ENCODE results near the gene DGKB.

DGKB gene

DNA sequence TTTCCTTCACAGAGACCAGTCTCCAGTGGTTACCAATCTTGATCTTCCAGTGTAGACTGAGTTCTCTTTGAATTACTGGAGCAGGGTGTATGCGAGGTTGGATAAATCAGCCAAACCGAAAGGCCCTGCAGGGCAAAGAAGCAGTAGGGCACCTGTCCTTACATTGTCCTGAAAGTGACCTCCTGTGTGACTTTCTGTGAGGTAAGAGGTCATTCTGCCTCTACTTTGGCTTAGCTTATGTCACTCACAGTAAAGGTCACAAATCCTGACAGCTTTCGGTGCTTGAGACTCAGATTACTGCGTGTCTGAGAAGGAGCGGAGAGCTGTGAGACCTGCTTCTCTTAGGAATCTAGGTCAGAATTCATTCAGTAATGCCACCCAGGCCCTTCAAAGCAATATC, 660.4 kb downstream of the DGKB start:
- DNase-seq (ENCODE audit: extremely low read depth, low read depth), result no peak
- TF ChIP-seq, protein P1, sequence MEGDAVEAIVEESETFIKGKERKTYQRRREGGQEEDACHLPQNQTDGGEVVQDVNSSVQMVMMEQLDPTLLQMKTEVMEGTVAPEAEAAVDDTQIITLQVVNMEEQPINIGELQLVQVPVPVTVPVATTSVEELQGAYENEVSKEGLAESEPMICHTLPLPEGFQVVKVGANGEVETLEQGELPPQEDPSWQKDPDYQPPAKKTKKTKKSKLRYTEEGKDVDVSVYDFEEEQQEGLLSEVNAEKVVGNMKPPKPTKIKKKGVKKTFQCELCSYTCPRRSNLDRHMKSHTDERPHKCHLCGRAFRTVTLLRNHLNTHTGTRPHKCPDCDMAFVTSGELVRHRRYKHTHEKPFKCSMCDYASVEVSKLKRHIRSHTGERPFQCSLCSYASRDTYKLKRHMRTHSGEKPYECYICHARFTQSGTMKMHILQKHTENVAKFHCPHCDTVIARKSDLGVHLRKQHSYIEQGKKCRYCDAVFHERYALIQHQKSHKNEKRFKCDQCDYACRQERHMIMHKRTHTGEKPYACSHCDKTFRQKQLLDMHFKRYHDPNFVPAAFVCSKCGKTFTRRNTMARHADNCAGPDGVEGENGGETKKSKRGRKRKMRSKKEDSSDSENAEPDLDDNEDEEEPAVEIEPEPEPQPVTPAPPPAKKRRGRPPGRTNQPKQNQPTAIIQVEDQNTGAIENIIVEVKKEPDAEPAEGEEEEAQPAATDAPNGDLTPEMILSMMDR (IDR thresholded peaks at IDR 0.05; ENCODE audit: low read depth, low read length), result no peak

DNA sequence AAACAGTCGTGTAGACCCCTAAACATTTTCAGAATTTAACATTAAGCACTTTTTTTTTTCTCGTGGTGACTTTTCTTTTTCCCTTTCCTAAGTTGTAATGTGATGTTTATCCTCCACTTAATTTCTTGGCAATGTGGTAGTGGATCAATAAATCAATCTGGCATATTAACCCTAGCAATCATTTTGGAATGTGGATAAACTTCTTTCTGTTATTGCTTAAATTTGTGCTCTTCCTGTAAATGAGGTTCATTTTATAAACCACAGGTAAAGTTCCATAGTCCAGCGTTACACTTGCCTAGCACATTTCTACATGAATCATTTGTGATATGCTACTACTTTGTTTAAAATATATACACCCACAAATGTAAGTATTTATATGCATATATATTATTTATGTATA, 665.7 kb downstream of the DGKB start:
- DNase-seq (ENCODE audit: extremely low read depth, low read depth), result no peak
- TF ChIP-seq, protein P1 (IDR thresholded peaks at IDR 0.05; ENCODE audit: low read depth, low read length), result no peak

DNA sequence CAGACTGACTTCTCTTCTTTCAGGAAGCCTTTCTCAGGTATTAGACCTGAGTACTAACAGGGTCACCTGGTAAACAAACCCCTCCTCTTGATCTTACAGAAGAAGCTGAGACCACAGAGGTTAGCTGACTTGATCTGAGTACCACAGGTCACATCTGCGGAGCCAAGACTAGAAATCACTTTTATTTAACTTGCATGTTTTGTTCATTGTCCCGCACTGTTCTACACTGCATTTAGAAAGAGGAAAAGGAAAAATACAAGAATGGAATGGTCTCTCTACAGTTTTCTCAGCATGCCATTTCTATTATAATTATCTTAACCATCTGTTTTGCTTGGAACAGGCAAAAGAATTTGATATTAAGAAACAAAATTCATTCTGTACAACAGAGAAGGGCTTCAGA, 667.5 kb downstream of the DGKB start:
- TF ChIP-seq, protein P1 (IDR thresholded peaks at IDR 0.05; ENCODE audit: low read depth, low read length), result no peak
- no peak for DNase-seq (ENCODE audit: extremely low read depth, low read depth)

DNA sequence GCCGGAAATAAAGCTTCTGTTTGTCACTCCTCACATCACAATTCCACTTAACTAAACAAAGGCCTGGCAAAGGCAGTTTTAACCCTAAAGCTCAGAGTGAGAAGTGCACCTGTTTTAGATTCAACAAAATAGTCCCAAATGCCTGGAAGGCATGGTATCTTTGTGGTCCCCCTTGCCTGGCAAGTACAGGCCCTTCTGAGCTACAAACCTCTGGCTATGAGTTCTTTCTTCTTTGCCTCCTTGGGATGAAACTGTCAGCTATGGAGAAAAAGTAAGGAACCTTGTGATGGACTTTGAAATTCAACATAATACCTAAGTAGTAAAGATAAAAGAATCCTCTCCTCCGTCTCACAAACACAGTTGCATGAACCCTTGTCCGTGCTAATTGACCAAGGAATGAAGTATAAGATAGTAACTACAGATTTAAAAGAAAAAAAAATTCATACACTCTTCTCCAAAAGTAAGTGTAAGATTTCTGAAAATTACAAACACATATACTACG, 668.6 kb downstream of the DGKB start:
- no peak for DNase-seq (ENCODE audit: extremely low read depth, low read depth)

DNA sequence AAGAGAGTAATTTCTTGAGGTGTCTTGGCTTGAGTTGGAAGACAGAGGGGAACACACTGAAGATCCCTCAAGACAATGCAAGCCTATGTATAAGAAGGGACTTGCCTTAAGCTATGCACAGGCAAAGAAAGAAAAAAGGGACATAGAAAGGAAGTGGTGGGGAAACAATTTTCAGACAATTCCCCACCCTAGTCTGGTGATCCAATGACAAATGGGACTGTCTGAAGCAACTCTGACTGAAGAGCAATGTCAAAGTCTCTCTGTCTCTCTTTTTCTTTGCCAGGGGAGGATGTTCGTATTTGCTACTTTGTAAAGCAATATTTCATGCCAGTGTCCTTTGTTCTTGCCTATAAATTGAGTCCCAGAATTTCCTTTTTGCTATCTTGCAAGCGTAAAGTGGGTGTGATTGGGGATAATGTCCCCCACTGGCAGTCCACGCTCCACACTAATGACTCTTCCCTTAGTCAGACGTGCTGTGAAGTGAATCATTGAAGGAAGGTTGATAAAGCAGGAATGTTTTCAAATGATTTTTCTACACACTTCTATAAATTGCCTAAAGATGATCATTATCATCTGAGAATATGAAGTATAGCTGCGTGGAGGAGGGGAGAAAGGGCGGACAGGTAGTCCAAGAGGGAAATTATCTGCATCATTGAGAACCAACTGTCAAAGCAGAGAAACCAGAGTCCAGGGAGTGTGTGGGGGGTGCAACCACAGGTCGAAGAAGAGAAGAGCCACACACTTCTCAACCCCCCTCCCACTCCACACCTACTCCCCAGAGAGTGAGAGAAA, 669.3 kb downstream of the DGKB start:
- no peak for DNase-seq (ENCODE audit: extremely low read depth, low read depth)
- TF ChIP-seq, protein P1 (IDR thresholded peaks at IDR 0.05; ENCODE audit: low read depth, low read length), result no peak

More for the DNA sequence above, 668.6 kb downstream of the DGKB start:
- TF ChIP-seq, protein P1 (IDR thresholded peaks at IDR 0.05; ENCODE audit: low read depth, low read length), result no peak

DNA sequence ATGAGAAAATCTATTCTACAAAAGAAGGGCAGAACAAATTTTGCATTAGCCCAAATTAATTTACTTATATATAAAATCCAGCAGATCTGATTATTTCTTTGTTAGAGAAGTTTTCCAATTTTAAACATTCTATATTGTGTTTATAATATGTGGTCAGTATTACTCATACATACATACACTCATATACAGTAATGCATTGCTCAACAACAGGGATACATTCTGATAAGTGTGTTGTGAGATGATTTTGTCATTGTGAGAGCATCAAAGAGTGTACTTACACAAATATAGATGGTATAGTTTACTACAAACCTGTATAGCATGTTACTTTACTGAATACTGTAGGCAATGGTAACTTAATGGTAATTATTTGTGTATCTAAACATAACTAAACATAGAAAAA, 673.5 kb downstream of the DGKB start:
- TF ChIP-seq, protein P1 (IDR thresholded peaks at IDR 0.05; ENCODE audit: low read depth, low read length), result no peak
- DNase-seq (ENCODE audit: extremely low read depth, low read depth), result no peak

DNA sequence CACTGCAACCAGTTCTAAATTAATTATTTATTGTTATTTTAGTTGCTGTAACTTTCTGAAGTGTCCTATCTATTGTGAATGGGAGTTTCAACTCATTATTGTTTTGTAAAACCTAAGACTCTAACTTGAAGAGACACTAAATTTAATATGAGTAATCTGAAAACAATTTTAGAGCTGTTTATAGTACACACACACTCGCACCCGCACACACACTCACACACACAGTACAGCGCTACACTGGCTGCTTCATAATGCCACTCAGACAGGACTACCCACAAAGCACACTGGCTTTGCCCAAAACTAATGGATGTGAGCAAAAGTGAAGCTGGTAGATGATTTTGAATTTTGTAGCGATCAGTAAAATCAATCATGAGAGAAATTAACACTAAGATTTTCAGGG, 674.2 kb downstream of the DGKB start:
- TF ChIP-seq, protein P1 (IDR thresholded peaks at IDR 0.05; ENCODE audit: low read depth, low read length), result no peak
- no peak for DNase-seq (ENCODE audit: extremely low read depth, low read depth)
